Smooth muscle cell (in vitro differentiated cells): ENCODE data around the gene ELP1. TPM values are rescaled to one million over a fixed set of nuclear protein-coding genes. Genes with fewer than 3 reads are reported as not detected.
A peak's percentile ranks its signal among the peaks of the same experiment; 100 is the strongest.

ENCODE experiments used
- DNase-seq: peaks from one replicate; lab custom pipeline; 2025; ENCODE audit not compliant: unreplicated experiment; lab: John Stamatoyannopoulos, UW
- H2AFZ ChIP-seq: fragments of 200-600 bp; sonication (generic); 2 replicates; pipeline ENCODE4 v1.6.0; 2016; ENCODE audit warnings: antibody characterized with exemption, low read depth, mild to moderate bottlenecking
- H3F3A ChIP-seq: fragments of 200-600 bp; sonication (generic); 2 replicates; pipeline ENCODE4 v1.6.0; 2017; ENCODE audit warnings: antibody characterized with exemption, low read depth
- H3K27ac ChIP-seq: fragments of 200-600 bp; sonication (generic); 2 replicates; pipeline ENCODE4 v1.5.1; 2016; ENCODE audit warnings: low read depth, mild to moderate bottlenecking
- H3K27me3 ChIP-seq: fragments of 200-600 bp; sonication (generic); 2 replicates; pipeline ENCODE4 v1.6.1; 2016; ENCODE audit warnings: low read depth, mild to moderate bottlenecking
- H3K36me3 ChIP-seq: fragments of 200-600 bp; sonication (generic); 2 replicates; pipeline ENCODE4 v1.5.1; 2016; ENCODE audit warnings: low read depth
- H3K4me1 ChIP-seq: fragments of 200-600 bp; sonication (generic); 2 replicates; pipeline ENCODE4 v1.5.1; 2016; ENCODE audit warnings: low read depth
- H3K4me2 ChIP-seq: fragments of 200-600 bp; sonication (generic); 2 replicates; pipeline ENCODE4 v1.6.0; 2016; ENCODE audit warnings: mild to moderate bottlenecking
- H3K4me3 ChIP-seq: fragments of 200-600 bp; sonication (generic); 2 replicates; pipeline ENCODE4 v1.5.1; 2016; ENCODE audit warnings: mild to moderate bottlenecking
- H3K79me2 ChIP-seq: fragments of 200-600 bp; sonication (generic); 2 replicates; pipeline ENCODE4 v1.6.0; 2016; ENCODE audit warnings: low read depth, mild to moderate bottlenecking
- H3K9ac ChIP-seq: fragments of 200-600 bp; sonication (generic); 2 replicates; pipeline ENCODE4 v1.6.0; 2016; ENCODE audit warnings: low read depth
- H3K9me3 ChIP-seq: fragments of 200-600 bp; sonication (generic); replicated peaks from 2 replicates; pipeline ENCODE4 v1.5.1; 2016; ENCODE audit warnings: low read depth
- H4K20me1 ChIP-seq: fragments of 200-600 bp; sonication (generic); 2 replicates; pipeline ENCODE4 v1.6.0; 2016; ENCODE audit warnings: low read depth
- CTCF ChIP-seq: fragments of 200-600 bp; sonication (generic); IDR thresholded peaks from 2 replicates; pipeline ENCODE4 v1.5.1; 2017; ENCODE audit warnings: borderline replicate concordance, mild to moderate bottlenecking, antibody characterized with exemption; ENCODE audit not compliant: insufficient read depth, poor library complexity, severe bottlenecking
- WGBS: methylation state at CpG from one replicate; pipeline ENCODE4 v1.1.7; 2016; ENCODE audit warnings: low lambda C conversion rate; 5-methylcytosine and 5-hydroxymethylcytosine counted together
- polyA plus RNA-seq: library from polyadenylated mRNA; unstranded; fragments of >200 nt; fragmentation: Nextera tagmentation; extraction: Ambion mirVana; gene quantifications from 2 replicates; pipeline ENCODE4 v1.2.1, GENCODE V29; 2016
- total RNA-seq: library from RNA; depleted of rRNA; stranded (reverse); fragments of >200 nt; gene quantifications from 2 replicates; pipeline ENCODE4 v1.2.3, GENCODE V29; 2014

Gene ELP1
- total and polyA plus RNA-seq, 2 experiments from 2014 or later, result 16.2 to 72.1 TPM

GRCh38 chr9:108832179-108832500 is 101.8 kb downstream of the ELP1 start:
- DNase-seq, result no peak
- H3K9ac ChIP-seq, result no peak overlapping the region
- H3K79me2 ChIP-seq, result no peaks in the 10 kb centered on the region
- H3K4me3 ChIP-seq, result no peak overlapping the region
- peak overlapping the region; percentile 31 for H3K27ac ChIP-seq
- H3K36me3 ChIP-seq, result no peaks in the 10 kb centered on the region
- no peak for TF ChIP-seq CTCF
- H4K20me1 ChIP-seq, result no peaks in the 10 kb centered on the region
- no peaks in the 10 kb centered on the region for H3K9me3 ChIP-seq
- H3F3A ChIP-seq, result peaks cover 3% of the 10 kb centered on the region
- H3K27me3 ChIP-seq, result no peaks in the 10 kb centered on the region
- H3K4me1 ChIP-seq, result peaks cover 13% of the 10 kb centered on the region
- no peak overlapping the region for H3K4me2 ChIP-seq
- H2AFZ ChIP-seq, result no peak overlapping the region
- 95% methylated on average over 3 of the region's 3 CpGs for WGBS

DNA sequence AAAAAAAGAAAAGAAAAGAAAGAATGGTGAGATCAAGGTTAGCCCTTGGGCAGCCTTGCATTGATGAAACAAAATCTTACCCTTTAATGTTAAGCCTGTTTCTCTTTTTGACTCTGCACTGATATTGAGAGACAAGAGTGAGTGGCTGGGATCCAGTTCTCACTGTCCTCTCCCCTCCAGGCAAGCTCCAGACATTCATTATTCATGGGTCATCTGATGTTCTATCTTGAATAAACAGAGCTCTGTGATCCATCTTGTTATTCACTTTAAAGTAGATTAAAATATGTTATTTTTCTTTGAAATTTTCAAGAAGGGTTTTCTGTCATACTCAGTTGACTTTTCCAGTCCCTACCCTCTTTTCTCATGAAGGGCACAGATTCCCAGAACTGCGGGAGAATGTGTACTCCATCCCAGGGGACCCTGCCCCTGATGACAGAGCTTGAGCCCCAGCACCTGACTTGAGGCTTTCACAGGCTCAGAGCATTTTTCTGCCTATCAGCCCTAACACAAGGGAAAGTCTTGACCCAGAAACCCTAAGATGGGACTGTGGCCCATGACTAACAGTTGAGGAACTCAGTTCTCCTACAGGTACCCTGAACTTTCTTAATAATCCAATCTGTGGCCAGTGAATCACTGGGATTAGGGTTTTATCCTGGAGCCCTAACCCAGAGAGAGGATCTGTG is 102.3 kb downstream of the ELP1 start:
- TF ChIP-seq CTCF, result no peak

DNA sequence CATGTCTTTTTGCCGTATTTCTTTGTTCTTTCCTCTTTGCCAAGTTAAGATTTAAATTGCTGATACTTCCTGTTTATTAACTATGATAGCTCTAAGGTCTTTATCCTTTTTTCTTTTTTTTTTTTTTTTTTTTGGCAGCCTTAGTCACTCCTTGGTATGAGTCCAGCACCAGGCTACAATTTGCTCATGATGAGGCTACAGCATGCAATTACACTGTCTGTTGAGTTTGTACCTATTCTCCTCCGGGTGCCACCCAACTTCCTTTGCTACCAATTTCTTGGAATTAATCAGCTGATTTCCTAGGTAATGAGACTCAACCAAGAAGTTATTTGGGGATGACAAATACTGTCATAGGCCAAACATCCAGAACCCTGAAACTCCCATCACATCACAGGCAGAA is 103.7 kb downstream of the ELP1 start:
- no peaks in the 10 kb centered on the region for H3K4me1 ChIP-seq
- H2AFZ ChIP-seq, result no peak overlapping the region
- no peak overlapping the region for H3K4me3 ChIP-seq
- H3K36me3 ChIP-seq, result no peaks in the 10 kb centered on the region
- no peak overlapping the region for H3K27ac ChIP-seq
- TF ChIP-seq CTCF, result no peak
- H3F3A ChIP-seq, result peaks cover 3% of the 10 kb centered on the region
- no peaks in the 10 kb centered on the region for H3K9me3 ChIP-seq
- H4K20me1 ChIP-seq, result no peaks in the 10 kb centered on the region
- DNase-seq, result no peak
- H3K4me2 ChIP-seq, result no peak overlapping the region
- no peaks in the 10 kb centered on the region for H3K79me2 ChIP-seq
- WGBS, result 88% methylated on average over 2 of the region's 2 CpGs
- no peaks in the 10 kb centered on the region for H3K27me3 ChIP-seq
- no peak overlapping the region for H3K9ac ChIP-seq

More for the DNA sequence above, 102.3 kb downstream of the ELP1 start:
- WGBS, result 91% methylated on average over 1 of the region's 1 CpG
- Histone ChIP-seq H3K27ac (peak overlapping the region; percentile 31), H3K9ac (no peak overlapping the region), H2AFZ (no peak overlapping the region), H3K4me1 (peaks cover 8% of the 10 kb centered on the region), H3K36me3 (no peaks in the 10 kb centered on the region), H3K79me2 (no peaks in the 10 kb centered on the region), H3K4me3 (no peak overlapping the region), H3K4me2 (no peak overlapping the region), H3K9me3 (no peaks in the 10 kb centered on the region), H3F3A (peaks cover 3% of the 10 kb centered on the region), H3K27me3 (no peaks in the 10 kb centered on the region), H4K20me1 (no peaks in the 10 kb centered on the region)
- DNase-seq, result no peak

DNA sequence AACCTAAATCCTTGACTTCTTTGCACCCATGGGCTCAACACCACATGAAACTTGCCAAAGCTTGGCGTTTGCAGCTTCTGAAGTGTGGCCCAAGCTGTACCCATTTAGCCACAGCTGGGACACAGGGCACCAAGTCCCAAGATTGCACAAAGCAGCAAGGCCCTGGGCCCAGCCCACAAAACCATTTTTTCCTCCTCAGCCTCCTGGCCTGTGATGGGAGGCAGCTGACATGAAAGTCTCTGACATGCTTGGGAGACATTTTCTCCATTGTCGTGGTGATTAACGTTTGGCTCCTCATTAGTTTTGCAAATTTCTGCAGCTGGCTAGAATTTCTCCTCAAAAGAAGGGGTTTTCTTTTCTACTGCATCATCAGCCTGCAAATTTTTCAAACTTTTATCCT is 110.1 kb downstream of the ELP1 start:
- no peak overlapping the region for H3K9ac ChIP-seq
- H2AFZ ChIP-seq, result no peak overlapping the region
- no peaks in the 10 kb centered on the region for H3F3A ChIP-seq
- H3K4me3 ChIP-seq, result no peak overlapping the region
- H4K20me1 ChIP-seq, result no peaks in the 10 kb centered on the region
- no peaks in the 10 kb centered on the region for H3K4me1 ChIP-seq
- no peaks in the 10 kb centered on the region for H3K27me3 ChIP-seq
- no peaks in the 10 kb centered on the region for H3K36me3 ChIP-seq
- no peaks in the 10 kb centered on the region for H3K9me3 ChIP-seq
- H3K79me2 ChIP-seq, result no peaks in the 10 kb centered on the region
- H3K4me2 ChIP-seq, result no peak overlapping the region
- 98% methylated on average over 3 of the region's 3 CpGs for WGBS
- H3K27ac ChIP-seq, result no peak overlapping the region
- no peak for TF ChIP-seq CTCF
- DNase-seq, result no peak
